Activated CD4-positive, alpha-beta T cell treated with anti-CD3 and anti-CD28 coated beads for 48 hours (primary cell): ENCODE measurements around the gene MAP3K7.

ENCODE experiments used
- DNase-seq: peaks from one replicate; pipeline ENCODE4 v3.0.0-alpha.2; 2020

MAP3K7 gene

GRCh38 chr6:90483116-90483839, 103.6 kb downstream of the MAP3K7 start:
- DNase-seq: no peak

DNA sequence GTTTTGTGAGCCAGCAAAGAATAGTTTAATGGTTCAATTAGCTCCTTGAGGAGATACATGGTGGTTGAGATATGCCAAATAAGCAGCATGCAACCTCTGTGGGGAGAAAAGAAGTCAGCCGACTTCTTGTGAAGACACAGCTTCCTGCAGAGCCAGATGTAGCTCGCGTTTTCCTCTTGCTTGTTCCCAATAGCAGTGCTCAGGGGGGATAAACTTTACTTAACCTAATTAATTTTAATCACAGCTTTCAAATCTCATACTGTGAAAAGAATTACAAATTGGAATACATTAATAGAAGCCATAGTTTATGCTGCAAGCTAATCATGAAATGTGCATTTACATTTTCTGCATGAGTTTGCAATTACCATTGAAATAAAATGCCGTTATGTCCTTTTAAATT, 106.2 kb downstream of the MAP3K7 start:
- DNase-seq: no peak

DNA sequence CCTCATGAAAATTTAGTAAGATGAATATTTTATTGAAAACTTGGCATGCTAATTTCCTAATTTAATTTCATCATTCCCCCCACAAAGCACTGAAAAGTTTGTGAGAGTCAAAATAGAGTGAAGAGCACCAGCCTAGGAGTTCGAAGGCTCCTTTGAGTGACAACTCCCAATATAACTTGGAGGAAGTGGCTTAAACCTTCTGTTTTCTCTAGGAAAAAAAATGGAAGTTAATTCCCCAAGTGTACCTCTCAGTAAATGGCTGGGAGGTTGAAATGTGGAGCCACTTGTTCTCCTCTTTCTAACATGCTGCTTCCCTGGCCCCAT, 107.3 kb downstream of the MAP3K7 start:
- no peak for DNase-seq

DNA sequence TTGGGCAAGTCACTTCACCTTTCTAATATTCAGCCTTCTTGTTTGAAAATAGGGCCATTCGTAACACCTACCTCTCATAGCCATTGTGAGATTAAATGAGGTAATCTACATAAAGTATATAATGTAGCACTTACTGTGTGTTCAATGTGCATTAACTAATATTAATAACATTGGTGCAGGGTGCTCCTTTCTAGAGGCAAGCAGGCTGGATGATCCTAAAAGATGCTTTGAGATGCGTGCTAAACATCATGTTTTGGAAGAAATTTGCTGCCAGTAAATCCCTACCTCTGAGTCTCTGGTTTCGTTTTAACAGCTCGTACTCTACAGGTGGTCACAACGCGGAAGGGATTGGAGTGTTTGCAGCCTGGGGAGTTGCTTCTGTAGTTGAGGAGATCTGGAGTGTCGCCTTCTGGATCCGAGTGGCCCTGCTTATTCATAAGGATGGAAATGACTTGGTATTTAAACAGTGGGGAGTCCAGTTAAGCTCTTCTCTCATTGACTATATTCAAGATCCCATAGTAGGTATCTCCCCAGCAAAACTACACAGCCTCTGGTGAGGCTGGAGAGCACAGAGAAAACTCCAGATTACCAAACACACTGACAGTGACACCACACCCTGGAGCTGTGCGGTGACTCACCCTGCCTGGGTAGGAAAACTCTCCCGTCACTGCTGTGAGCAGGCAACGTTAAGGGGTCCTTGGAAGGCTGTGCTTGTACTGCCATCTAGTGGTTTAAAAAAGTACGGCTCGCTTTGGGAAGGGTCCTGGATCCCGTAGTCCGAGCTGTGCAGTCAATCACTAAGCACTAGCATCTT, 107.9 kb downstream of the MAP3K7 start:
- DNase-seq: peak; percentile 91

- peak; percentile 54 for DNase-seq
These were observed 108.6 kb downstream of the MAP3K7 start for GRCh38 chr6:90478278-90478677.

DNA sequence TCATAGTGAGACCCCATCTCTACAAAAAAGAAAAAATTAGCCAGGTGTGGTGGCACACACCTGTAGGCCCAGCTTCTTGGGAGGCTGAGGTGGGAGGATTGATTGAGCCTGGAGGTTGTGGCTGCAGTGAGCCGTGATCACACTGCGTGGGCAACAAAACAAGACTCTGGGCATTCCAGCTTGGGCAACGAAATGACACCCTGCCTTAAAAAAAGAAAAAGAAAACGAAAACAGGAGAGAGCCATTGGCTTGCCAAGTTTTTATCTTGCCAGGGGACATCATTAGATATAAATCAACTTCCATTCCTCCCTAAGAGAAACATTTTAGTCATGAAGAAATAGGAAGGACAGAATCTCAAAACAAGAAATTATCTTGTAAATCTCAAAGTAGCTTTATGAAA, 109.5 kb downstream of the MAP3K7 start:
- DNase-seq: no peak

GRCh38 chr6:90472716-90473115, 114.2 kb downstream of the MAP3K7 start:
- DNase-seq: peak; percentile 43

GRCh38 chr6:90471263-90471662, 115.6 kb downstream of the MAP3K7 start:
- DNase-seq: no peak

- no peak for DNase-seq
These were observed 117.0 kb downstream of the MAP3K7 start for GRCh38 chr6:90469906-90470305.

DNA sequence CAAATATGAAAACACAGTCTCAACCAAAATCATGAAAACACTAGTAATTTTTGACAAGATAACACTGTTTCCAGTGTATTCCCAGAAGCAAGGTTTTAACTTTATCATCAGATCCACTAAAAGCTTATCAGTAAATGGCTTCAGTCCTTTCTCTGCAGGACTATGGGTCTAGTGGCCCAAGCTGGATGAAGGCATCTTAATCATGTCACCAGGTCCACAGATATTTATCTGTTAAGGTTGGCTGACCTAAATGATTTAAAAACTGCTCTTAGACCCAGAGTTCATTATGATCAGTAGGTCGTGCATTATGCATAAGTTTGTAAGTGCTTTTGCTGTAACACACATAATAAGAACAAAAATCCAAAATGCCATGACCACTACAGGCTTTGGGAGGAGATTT, 118.0 kb downstream of the MAP3K7 start:
- DNase-seq: no peak

GRCh38 chr6:90468080-90468479, 118.8 kb downstream of the MAP3K7 start:
- DNase-seq: peak; percentile 66

DNA sequence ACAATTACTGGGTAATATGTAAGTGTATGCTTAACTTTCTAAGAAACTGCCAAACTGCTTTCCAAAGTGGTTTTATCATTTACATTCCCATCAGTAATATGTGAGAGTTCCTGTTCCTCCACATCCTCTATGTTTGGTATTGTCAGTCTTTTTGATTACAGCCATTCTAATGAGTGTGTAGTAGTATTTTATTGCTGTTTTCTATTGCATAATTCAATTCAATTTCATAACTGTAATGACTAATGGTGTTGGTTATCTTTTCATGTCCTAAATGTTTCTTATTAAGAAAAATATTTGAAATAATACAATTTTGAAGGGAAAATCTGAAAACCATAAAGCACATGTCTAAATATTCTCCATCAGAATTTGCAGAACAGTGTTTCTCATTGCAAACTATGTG, 119.3 kb downstream of the MAP3K7 start:
- DNase-seq: no peak

- DNase-seq: peak; percentile 56
These were observed 120.5 kb downstream of the MAP3K7 start for GRCh38 chr6:90466154-90466940.

DNA sequence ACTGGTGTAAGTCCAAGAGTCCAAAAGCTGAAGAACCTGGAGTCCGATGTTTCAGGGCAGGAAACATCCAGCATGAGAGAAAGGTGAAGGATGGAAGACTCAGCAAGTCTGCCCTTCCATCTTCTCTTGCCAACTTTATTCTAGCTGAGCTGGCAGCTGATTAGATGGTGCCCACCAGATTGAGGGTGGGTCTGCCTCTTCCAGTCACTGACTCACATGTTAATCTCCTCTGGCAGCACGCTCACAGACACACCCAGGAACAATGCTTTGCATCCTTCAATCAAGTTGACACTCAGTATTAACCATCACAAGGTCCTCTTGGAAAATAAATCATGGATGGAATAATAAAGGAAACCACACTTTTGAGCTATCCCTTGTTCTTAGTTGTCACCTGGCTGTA, 121.2 kb downstream of the MAP3K7 start:
- DNase-seq: no peak

- DNase-seq: no peak
These were observed 122.4 kb downstream of the MAP3K7 start for GRCh38 chr6:90464507-90464906.

DNA sequence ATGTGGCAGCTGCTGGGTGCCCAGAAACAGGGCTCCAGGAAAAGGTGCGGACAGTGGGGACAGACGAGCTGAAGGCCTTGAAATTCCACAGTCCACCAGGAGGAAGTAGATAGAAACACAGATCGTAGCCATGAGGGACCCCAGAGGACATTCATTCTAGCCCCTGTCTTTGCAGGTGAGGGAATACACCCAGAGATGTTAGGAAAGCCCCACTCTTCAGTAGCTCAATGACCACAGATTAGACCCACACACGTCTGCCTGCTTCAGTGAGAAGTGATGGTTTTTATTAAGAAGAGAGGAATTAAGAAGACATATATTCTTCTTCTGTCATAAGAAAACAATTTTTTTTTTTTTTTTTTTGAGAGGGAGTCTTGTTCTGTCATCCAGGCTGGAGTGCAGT, 123.0 kb downstream of the MAP3K7 start:
- DNase-seq: no peak
